HG03469 (cell line): Measurements from ENCODE around the gene PGC.

Source experiments
- ATAC-seq: cut with Tn5 transposase; IDR thresholded peaks from one replicate; pipeline ENCODE4 v1.9.1; 2021; ENCODE audit warnings: mild to moderate bottlenecking, moderate library complexity, moderate number of reproducible peaks; ENCODE audit not compliant: unreplicated experiment

PGC gene

GRCh38 chr6:41717392-41717736, 29.8 kb downstream of the PGC start:
- no peak for ATAC-seq

- no peak for ATAC-seq
Observed at GRCh38 chr6:41716516-41717391, 30.4 kb downstream of the PGC start.

GRCh38 chr6:41715795-41716515, 31.2 kb downstream of the PGC start:
- ATAC-seq, result no peak

GRCh38 chr6:41714556-41715273, 32.5 kb downstream of the PGC start:
- no peak for ATAC-seq

GRCh38 chr6:41713650-41714291, 33.4 kb downstream of the PGC start:
- ATAC-seq, result peak; percentile 42

GRCh38 chr6:41713159-41713649, 34.0 kb downstream of the PGC start:
- peak; percentile 5 for ATAC-seq

- ATAC-seq, result no peak
Observed at GRCh38 chr6:41712651-41713103, 34.5 kb downstream of the PGC start.

- ATAC-seq, result no peak
Observed at GRCh38 chr6:41711323-41712038, 35.7 kb downstream of the PGC start.

GRCh38 chr6:41709375-41709774, 37.8 kb downstream of the PGC start:
- ATAC-seq, result no peak

- no peak for ATAC-seq
Observed at GRCh38 chr6:41708856-41709255, 38.3 kb downstream of the PGC start.

GRCh38 chr6:41707565-41708200, 39.5 kb downstream of the PGC start:
- ATAC-seq, result no peak

- no peak for ATAC-seq
Observed at GRCh38 chr6:41706876-41707564, 40.2 kb downstream of the PGC start.

GRCh38 chr6:41705996-41706835, 41.0 kb downstream of the PGC start:
- ATAC-seq, result peak; percentile 32

- ATAC-seq, result no peak
Observed at GRCh38 chr6:41705311-41705995, 41.7 kb downstream of the PGC start.

- no peak for ATAC-seq
Observed at GRCh38 chr6:41704656-41705310, 42.4 kb downstream of the PGC start.

GRCh38 chr6:41704028-41704427, 43.2 kb downstream of the PGC start:
- ATAC-seq, result no peak
